H1 (cell line): ENCODE measurements around the gene CSNK2B. TPM values are rescaled to one million over a fixed set of nuclear protein-coding genes. Genes with fewer than 3 reads are reported as not detected.
A peak's percentile ranks its signal among the peaks of the same experiment; 100 is the strongest.

ENCODE experiments used
- CTCF ChIA-PET: fragments of 300-600 bp; sonication (Branson Sonifier 250); formaldehyde crosslinking; loops from one replicate; lab custom pipeline; 2021; ENCODE audit not compliant: partially characterized antibody; lab: Charles Lee
- POLR2A ChIA-PET: fragments of 300-600 bp; sonication (Branson Sonifier 250); formaldehyde crosslinking; loops from one replicate; lab custom pipeline; 2021; ENCODE audit warnings: inconsistent platforms; ENCODE audit not compliant: partially characterized antibody; lab: Charles Lee
- DNase-seq, 2 experiments: peaks; one replicate each; pipeline versions ENCODE4 v3.0.0 to v3.0.0-alpha.2; 2010 to 2022; ENCODE audit warnings: low spot score in 2 of 2, low read depth in 1 of 2, mixed read lengths in 1 of 2
- FAIRE-seq: peaks from 2 replicates; lab custom pipeline; 2011; peaks lifted over from hg19 to GRCh38; lab: Jason Lieb, UNC
- H2AFZ ChIP-seq: 2 replicates; pipeline ENCODE4 v1.8.1; 2012; ENCODE audit warnings: low read length, inconsistent platforms
- H2AK5ac ChIP-seq: 2 replicates; pipeline ENCODE4 v1.6.1; 2013; ENCODE audit warnings: low read depth, low read length
- H2BK120ac ChIP-seq: replicated peaks from 2 replicates; pipeline ENCODE3; 2013; ENCODE audit warnings: low read depth, low read length, inconsistent platforms
- H2BK12ac ChIP-seq: 2 replicates; pipeline ENCODE4 v1.6.1; 2013; ENCODE audit warnings: low read depth, low read length
- H2BK15ac ChIP-seq: 2 replicates; pipeline ENCODE4 v1.6.1; 2013; ENCODE audit warnings: low read length
- H2BK20ac ChIP-seq: 2 replicates; pipeline ENCODE4 v1.6.1; 2013; ENCODE audit warnings: low read length
- H2BK5ac ChIP-seq: 2 replicates; pipeline ENCODE4 v1.6.1; 2013; ENCODE audit warnings: low read depth, low read length
- H3K14ac ChIP-seq: 2 replicates; pipeline ENCODE4 v1.6.1; 2013; ENCODE audit warnings: inconsistent platforms; ENCODE audit not compliant: insufficient read length
- H3K18ac ChIP-seq: 2 replicates; pipeline ENCODE4 v1.6.1; 2013; ENCODE audit warnings: low read length; ENCODE audit errors: extremely low read depth
- H3K23ac ChIP-seq: 2 replicates; pipeline ENCODE4 v1.6.1; 2013; ENCODE audit warnings: inconsistent platforms; ENCODE audit not compliant: insufficient read length
- H3K23me2 ChIP-seq: 2 replicates; pipeline ENCODE4 v1.6.1; 2013; ENCODE audit warnings: low read depth, low read length
- H3K27ac ChIP-seq: 2 replicates; pipeline ENCODE4 v1.6.1; 2011; ENCODE audit warnings: low read depth, low read length, inconsistent platforms
- H3K27me3 ChIP-seq, 4 experiments: replicated peaks in 1 of 4; 1 replicate in 1 of 4; 2 replicates in 3 of 4; pipeline versions ENCODE4 v1.6.1 to v1.8.1; 2011 to 2013; ENCODE audit warnings: low read length in 3 of 4, mild to moderate bottlenecking in 3 of 4, inconsistent platforms in 2 of 4, mixed read lengths in 2 of 4, moderate library complexity in 1 of 4; ENCODE audit not compliant: control insufficient read depth in 3 of 4, insufficient read depth in 3 of 4; ENCODE audit errors: extremely low read depth in 1 of 4
- H3K36me3 ChIP-seq, 4 experiments: 2 replicates each; pipeline versions ENCODE4 v1.6.1 to v1.8.1; 2011 to 2013; ENCODE audit warnings: mild to moderate bottlenecking in 4 of 4, low read length in 3 of 4, moderate library complexity in 2 of 4, control low read depth in 1 of 4, inconsistent platforms in 1 of 4; ENCODE audit not compliant: insufficient read depth in 4 of 4, control insufficient read depth in 2 of 4
- H3K4ac ChIP-seq: replicated peaks from 2 replicates; pipeline ENCODE3; 2013; ENCODE audit warnings: low read length, low read depth, mixed read lengths, inconsistent platforms; ENCODE audit not compliant: insufficient read length
- H3K4me1 ChIP-seq, 4 experiments: replicated peaks in 1 of 4; 1 replicate in 1 of 4; 2 replicates in 3 of 4; pipeline versions ENCODE4 v1.6.1 to v1.8.1; 2011 to 2013; ENCODE audit warnings: low read length in 3 of 4, inconsistent platforms in 2 of 4, mixed read lengths in 1 of 4; ENCODE audit not compliant: insufficient read depth in 4 of 4, control insufficient read depth in 3 of 4
- H3K4me2 ChIP-seq, 2 experiments: 2 replicates each; pipeline versions ENCODE4 v1.6.1 to v1.8.1; 2011 to 2013; ENCODE audit warnings: low read depth in 2 of 2, low read length in 2 of 2, control low read depth in 1 of 2, inconsistent platforms in 1 of 2, mild to moderate bottlenecking in 1 of 2; ENCODE audit not compliant: insufficient read depth in 1 of 2
- H3K4me3 ChIP-seq, 4 experiments: fragments of 200-600, 300-600 bp in 1 of 4; sonication (generic), shearing (Covaris generic), sonication (Bioruptor Twin) in 1 of 4; 2 replicates each; pipeline versions ENCODE4 v1.5.1 to v1.8.1; 2011 to 2016; ENCODE audit warnings: low read length in 4 of 4, low read depth in 3 of 4, control low read depth in 2 of 4, inconsistent platforms in 2 of 4, mild to moderate bottlenecking in 2 of 4, mixed read lengths in 1 of 4, moderate library complexity in 1 of 4; ENCODE audit not compliant: insufficient read depth in 2 of 4; ENCODE audit errors: extremely low read depth in 1 of 4
- H3K56ac ChIP-seq: replicated peaks from 2 replicates; pipeline ENCODE3; 2013; ENCODE audit warnings: low read depth, mild to moderate bottlenecking, mixed read lengths, low read length, inconsistent platforms; ENCODE audit not compliant: insufficient read length
- H3K79me1 ChIP-seq: 2 replicates; pipeline ENCODE4 v1.6.1; 2013; ENCODE audit warnings: low read depth, low read length, control low read depth
- H3K79me2 ChIP-seq, 2 experiments: 2 replicates each; pipeline versions ENCODE4 v1.6.1 to v1.8.1; 2012 to 2013; ENCODE audit warnings: low read length in 2 of 2, mild to moderate bottlenecking in 2 of 2, inconsistent platforms in 1 of 2; ENCODE audit not compliant: insufficient read depth in 2 of 2, control insufficient read depth in 1 of 2
- H3K9ac ChIP-seq, 4 experiments: replicated peaks in 1 of 4; 1 replicate in 1 of 4; 2 replicates in 3 of 4; pipeline versions ENCODE4 v1.6.1 to v1.8.1; 2011 to 2013; ENCODE audit warnings: low read depth in 3 of 4, low read length in 3 of 4, control low read depth in 2 of 4, mild to moderate bottlenecking in 2 of 4, moderate library complexity in 2 of 4, inconsistent platforms in 1 of 4; ENCODE audit errors: extremely low read depth in 1 of 4
- H3K9me3 ChIP-seq, 2 experiments: 2 replicates each; pipeline versions ENCODE4 v1.6.1 to v1.8.1; 2012 to 2013; ENCODE audit warnings: mild to moderate bottlenecking in 2 of 2, moderate library complexity in 2 of 2, control low read depth in 1 of 2, inconsistent platforms in 1 of 2, low read depth in 1 of 2, low read length in 1 of 2, mixed read lengths in 1 of 2; ENCODE audit not compliant: insufficient read depth in 2 of 2
- H4K20me1 ChIP-seq, 2 experiments: replicated peaks in 1 of 2; 2 replicates each; pipeline versions ENCODE3 to v1.8.1; 2011 to 2013; ENCODE audit warnings: inconsistent platforms in 2 of 2, low read length in 2 of 2, mild to moderate bottlenecking in 1 of 2; ENCODE audit not compliant: insufficient read depth in 2 of 2, control insufficient read depth in 1 of 2
- H4K5ac ChIP-seq: 2 replicates; pipeline ENCODE4 v1.6.1; 2013; ENCODE audit warnings: low read length, low read depth, mixed read lengths, inconsistent platforms; ENCODE audit not compliant: insufficient read length
- H4K8ac ChIP-seq: 2 replicates; pipeline ENCODE4 v1.8.0; 2013; ENCODE audit warnings: mild to moderate bottlenecking, moderate library complexity, low read length, inconsistent platforms; ENCODE audit not compliant: insufficient read depth; ENCODE audit errors: extremely low read depth
- H4K91ac ChIP-seq: replicated peaks from 2 replicates; pipeline ENCODE3; 2013; ENCODE audit warnings: low read length, mixed read lengths, inconsistent platforms; ENCODE audit not compliant: insufficient read length
- CHD2 ChIP-seq: IDR thresholded peaks from 2 replicates; pipeline ENCODE4 v1.6.1; 2012; ENCODE audit warnings: low read length, improper control_type of control experiment
- EGR1 ChIP-seq: IDR thresholded peaks from 2 replicates; pipeline ENCODE4 v1.6.1; 2011; ENCODE audit warnings: low read depth, low read length, borderline replicate concordance
- GABPA ChIP-seq: IDR thresholded peaks from 2 replicates; pipeline ENCODE4 v1.6.1; 2011; ENCODE audit warnings: mild to moderate bottlenecking, low read length, moderate library complexity, borderline replicate concordance; ENCODE audit not compliant: insufficient read depth
- NRF1 ChIP-seq: IDR thresholded peaks from 2 replicates; pipeline ENCODE4 v1.6.1; 2011; ENCODE audit warnings: mild to moderate bottlenecking, low read depth, low read length, improper control_type of control experiment
- RAD21 ChIP-seq, 2 experiments: IDR thresholded peaks in 1 of 2; conservative IDR thresholded peaks in 1 of 2; 2 replicates each; pipeline ENCODE4 v1.6.1; 2011; ENCODE audit warnings: low read depth in 2 of 2, low read length in 2 of 2, improper control_type of control experiment in 1 of 2, inconsistent platforms in 1 of 2, mild to moderate bottlenecking in 1 of 2, moderate library complexity in 1 of 2
- TAF1 ChIP-seq: IDR thresholded peaks from 2 replicates; pipeline ENCODE4 v1.6.1; 2011; ENCODE audit warnings: mild to moderate bottlenecking, low read depth, low read length
- YY1 ChIP-seq: IDR thresholded peaks from 2 replicates; pipeline ENCODE4 v1.6.1; 2011; ENCODE audit warnings: low read depth, mild to moderate bottlenecking, low read length
- WGBS, 2 experiments: shearing (Covaris generic) in 1 of 2; methylation state at CpG; one replicate each; pipeline versions ENCODE4 v1.1.6 to v1.1.7; 2013 to 2015; ENCODE audit warnings: low lambda C conversion rate in 2 of 2, mixed read lengths in 2 of 2, inconsistent platforms in 1 of 2, low coverage in 1 of 2, missing lambda C conversion rate in 1 of 2; ENCODE audit not compliant: insufficient replicate concordance in 2 of 2, insufficient coverage in 1 of 2, insufficient read length in 1 of 2; ENCODE audit errors: extremely low coverage in 1 of 2, missing lambda C conversion rate in 1 of 2; 5-methylcytosine and 5-hydroxymethylcytosine counted together
- polyA plus RNA-seq, 7 experiments: library from polyadenylated mRNA; depleted of rRNA in 3 of 7; stranded (reverse) in 5 of 7; unstranded in 2 of 7; fragments of >200 nt in 5 of 7; fragments of 200-250 nt in 2 of 7; gene quantifications; 1 replicate in 5 of 7; 2 replicates in 1 of 7; 4 replicates in 1 of 7; pipeline versions ENCODE4 v1.2.1 to v1.2.3, GENCODE V29; 2011 to 2013; ENCODE audit warnings: missing spikeins in 2 of 7, mixed read lengths in 2 of 7
- total RNA-seq: library from RNA; stranded (reverse); fragmentation: NEBNext Ultra II Directional; extraction: Animal tissue kit (Norgen Biotek cat#: 25700); gene quantifications from 2 replicates; pipeline ENCODE4 v1.2.1, GENCODE V29; 2021
- TF ChIP-seq, protein P1 (sequence below): IDR thresholded peaks from 2 replicates; pipeline ENCODE4 v1.6.1; 2012; ENCODE audit warnings: inconsistent platforms

Gene CSNK2B
- total and polyA plus RNA-seq, 2 of the 8 experiments (the other 6 are each of a cell fraction or from before 2014, with no cell fraction given) = 169 to 208 TPM

DNA sequence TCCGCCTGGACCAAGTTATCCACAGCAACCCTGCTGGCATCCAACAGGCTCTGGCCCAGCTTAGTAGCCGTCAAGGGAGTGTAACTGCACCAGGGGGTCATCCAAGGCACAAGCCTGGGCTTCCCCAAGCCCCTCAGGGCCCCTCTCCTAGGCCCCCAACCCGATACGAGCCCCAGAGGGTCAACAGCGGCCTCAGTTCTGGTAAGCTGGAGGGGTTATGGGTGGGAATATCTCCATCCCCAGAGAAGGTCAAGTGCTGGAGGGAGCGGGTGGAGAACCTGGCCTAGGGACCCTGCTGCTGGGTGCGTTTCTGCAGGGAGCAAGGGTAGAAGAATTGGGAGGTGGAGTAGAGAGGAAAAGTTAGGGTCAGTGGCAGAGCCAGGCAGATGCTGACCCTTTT is 32.4 kb upstream of the CSNK2B start:
- no peak overlapping the region for H3K9ac ChIP-seq
- H3K14ac ChIP-seq = no peak overlapping the region
- H3K9me3 ChIP-seq = no peaks in the 10 kb centered on the region
- DNase-seq = no peak
- WGBS, 2 experiments = 91% methylated on average over 7 of the region's 7 CpGs; no CpG with 5 or more reads in 1 of the 2 experiments
- no peak overlapping the region for H2BK20ac ChIP-seq
- no peak overlapping the region for H3K4me2 ChIP-seq
- no peak overlapping the region for H3K4me3 ChIP-seq
- H4K8ac ChIP-seq = peak overlapping the region; percentile 26; the same call in 1 of the 2 replicates
- no peak overlapping the region for H4K91ac ChIP-seq
- H2AFZ ChIP-seq = no peak overlapping the region
- H3K27me3 ChIP-seq = no peaks in the 10 kb centered on the region
- H3K56ac ChIP-seq = no peak overlapping the region
- no peak overlapping the region for H3K23ac ChIP-seq
- no peak overlapping the region for H2BK120ac ChIP-seq
- H3K4me1 ChIP-seq = no peaks in the 10 kb centered on the region
- CTCF ChIA-PET = interaction anchor here (1.8 to 3.0 kb wide), 2 partner anchors 11 to 18 kb away, joined by 10 to 11 read pairs; partner anchors contain the start of gene BAG6
- no peaks in the 10 kb centered on the region; a peak in 1 of 4 replicates for H3K79me2 ChIP-seq
- peaks cover 70 to 98% (median 91%) of the 10 kb centered on the region in 4 experiments for H3K36me3 ChIP-seq
- H2BK12ac ChIP-seq = no peak overlapping the region
- H2BK15ac ChIP-seq = no peak overlapping the region
- H3K79me1 ChIP-seq = peaks cover 9% of the 10 kb centered on the region; the same call in 1 of the 2 replicates
- no peak for TF ChIP-seq CHD2
- no peak for TF ChIP-seq RAD21 (IDR thresholded peaks at IDR 0.05 in 1 of 2, conservative IDR thresholded peaks at IDR 0.05 in 1 of 2; ENCODE audit: low read depth in 2 of 2, low read length in 2 of 2)
- no peak for TF ChIP-seq YY1
- TF ChIP-seq EGR1 = no peak
- TF ChIP-seq GABPA = no peak
- TF ChIP-seq TAF1 = no peak
- TF ChIP-seq, protein P1, sequence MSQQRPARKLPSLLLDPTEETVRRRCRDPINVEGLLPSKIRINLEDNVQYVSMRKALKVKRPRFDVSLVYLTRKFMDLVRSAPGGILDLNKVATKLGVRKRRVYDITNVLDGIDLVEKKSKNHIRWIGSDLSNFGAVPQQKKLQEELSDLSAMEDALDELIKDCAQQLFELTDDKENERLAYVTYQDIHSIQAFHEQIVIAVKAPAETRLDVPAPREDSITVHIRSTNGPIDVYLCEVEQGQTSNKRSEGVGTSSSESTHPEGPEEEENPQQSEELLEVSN = no peak
- TF ChIP-seq NRF1 = no peak
- no peak overlapping the region for H2AK5ac ChIP-seq
- H2BK5ac ChIP-seq = no peak overlapping the region
- H3K4ac ChIP-seq = no peak overlapping the region
- POLR2A ChIA-PET = interaction anchor here (0.8 to 34.9 kb wide), 4 partner anchors 8 to 98 kb away, joined by 3 to 883 read pairs (median 376); partner anchors contain the start of genes APOM, BAG6, C6orf47 and CSNK2B
- no peak overlapping the region for H4K5ac ChIP-seq
- H3K23me2 ChIP-seq = no peaks in the 10 kb centered on the region
- no peak overlapping the region for H3K18ac ChIP-seq
- no peak overlapping the region for H3K27ac ChIP-seq
- peaks cover 16 to 22% of the 10 kb centered on the region in 2 experiments for H4K20me1 ChIP-seq
- FAIRE-seq = no peak
